Dermis blood vessel endothelial cell (primary cell): ENCODE measurements around the gene COL23A1. TPM values are rescaled to one million over a fixed set of nuclear protein-coding genes. Genes with fewer than 3 reads are reported as not detected.

ENCODE experiments used
- DNase-seq: peaks from one replicate; pipeline ENCODE4 v3.0.0; 2010
- total RNA-seq: library from RNA; depleted of rRNA; stranded (reverse); fragments of >200 nt; gene quantifications from 2 replicates; pipeline ENCODE4 v1.2.3, GENCODE V29; 2014

COL23A1 gene
- total RNA-seq, result 0.09 and 0.17 TPM in 2 replicates

DNA sequence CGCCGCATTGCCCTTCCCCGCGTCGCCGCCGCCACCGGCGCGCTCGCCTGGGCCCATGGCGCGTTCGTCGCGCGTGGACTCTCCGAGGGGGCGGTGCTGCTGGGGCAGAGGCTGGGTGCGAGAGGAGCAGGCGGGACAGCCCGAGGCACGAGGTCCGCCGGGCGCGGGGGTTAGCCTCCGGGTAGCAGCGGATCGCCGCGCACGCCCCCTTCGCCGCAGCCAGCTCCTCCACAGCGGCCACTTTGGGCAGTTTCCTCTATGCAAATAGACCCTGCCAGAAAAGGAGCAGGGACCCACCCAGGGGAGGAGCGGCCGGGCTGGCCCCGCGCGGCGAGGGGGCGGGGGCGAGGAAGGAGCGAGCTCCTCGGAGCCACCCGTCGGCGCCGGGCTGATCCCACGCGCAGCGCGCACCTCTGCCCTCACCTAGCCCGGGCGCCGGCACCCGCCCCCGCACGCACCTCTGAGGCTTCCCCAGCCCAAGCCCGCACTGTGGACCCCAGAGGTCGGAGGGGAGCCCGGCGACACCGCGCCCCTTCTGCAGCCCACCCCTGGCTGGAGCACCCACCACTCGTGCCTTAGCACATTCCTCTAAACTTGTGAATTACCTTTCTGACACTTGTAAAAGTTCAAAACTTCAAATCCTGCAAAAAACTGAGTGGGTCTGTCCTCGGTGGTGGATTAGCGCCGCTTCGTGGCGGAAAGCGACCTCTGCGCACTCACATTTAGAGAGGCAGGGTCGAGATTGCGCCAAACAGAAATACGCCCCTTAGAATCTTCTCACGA lies at the start of gene COL23A1:
TSS of gene COL23A1 (minus strand) at position 253 of the 783 bp plus-strand sequence.
- DNase-seq, result peak; percentile 67

DNA sequence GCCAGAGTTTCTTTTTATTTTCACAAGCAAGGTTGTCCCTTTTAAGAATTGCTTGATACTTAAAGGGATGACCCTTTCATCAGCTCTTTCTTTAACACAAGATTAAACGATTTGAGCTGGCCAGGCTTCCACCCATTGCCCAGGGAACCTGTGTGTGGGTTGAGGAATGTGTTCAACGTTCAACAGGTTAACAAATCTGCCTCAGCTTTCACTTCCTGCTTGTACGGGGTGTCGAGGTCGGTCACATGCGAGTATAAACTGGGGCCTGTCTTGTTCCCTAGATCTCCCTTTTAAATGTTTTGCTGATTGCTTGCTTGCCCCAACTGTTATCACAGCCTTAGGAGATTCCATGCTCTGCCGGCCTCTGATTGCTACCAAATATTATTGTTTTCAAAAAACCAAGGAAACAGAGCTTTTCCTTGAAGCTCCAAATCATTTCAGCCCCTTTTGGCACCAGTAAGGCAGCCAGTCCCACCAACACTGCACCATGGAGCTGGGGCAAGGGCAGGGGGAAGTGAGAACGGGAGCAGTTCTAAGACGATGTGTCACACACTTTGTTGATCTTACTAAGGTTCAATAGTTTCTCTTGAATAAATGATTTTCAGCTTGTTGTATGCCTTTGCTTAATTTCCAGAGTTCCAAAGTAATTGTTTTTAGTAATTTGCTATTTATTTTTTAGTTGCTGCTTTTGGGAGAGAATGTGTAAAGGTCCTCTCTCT lies 47.3 kb upstream of the COL23A1 start:
- peak; percentile 13 for DNase-seq

DNA sequence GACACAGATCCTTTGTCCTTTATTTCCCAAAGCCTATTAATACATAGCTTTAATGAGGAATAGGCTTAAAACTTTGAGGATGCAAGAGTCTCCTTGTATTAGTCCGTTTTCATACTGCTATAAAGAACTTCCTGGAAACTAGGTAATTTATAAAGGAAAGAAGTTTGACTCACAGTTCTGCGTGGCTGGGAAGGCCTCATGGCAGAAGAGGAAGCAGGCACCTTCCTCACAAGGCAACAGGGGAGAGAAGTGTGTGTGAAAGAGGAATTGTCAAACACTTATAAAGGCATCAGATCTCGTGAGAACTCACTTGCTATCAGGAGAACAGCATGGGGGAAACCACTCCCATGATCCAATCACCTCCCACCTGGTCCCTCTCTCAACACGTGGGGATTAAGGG lies 42.1 kb upstream of the COL23A1 start:
- no peak for DNase-seq

GRCh38 chr5:178630951-178631350 lies 40.8 kb upstream of the COL23A1 start:
- DNase-seq, result no peak

DNA sequence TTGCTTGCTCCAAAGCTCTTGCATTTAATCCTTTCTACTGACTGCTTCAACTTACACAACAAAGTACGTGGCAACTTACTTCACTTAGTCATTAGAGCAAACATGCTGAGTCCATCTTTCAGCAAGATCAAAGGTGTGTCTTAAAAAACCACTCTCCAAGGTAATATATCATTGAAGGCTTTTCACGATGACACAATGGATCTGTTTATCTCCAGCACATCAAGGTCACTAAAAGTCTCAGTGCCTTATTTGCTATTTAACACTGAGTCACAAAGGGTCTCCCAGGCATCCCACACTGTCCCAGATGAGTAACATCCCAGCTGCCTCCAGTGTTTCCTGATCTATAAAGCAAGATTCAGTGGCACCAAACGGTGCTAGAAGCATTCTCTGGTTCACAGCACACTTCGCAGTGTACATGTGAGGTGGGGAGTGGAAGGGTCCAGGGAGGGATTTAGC lies 40.3 kb upstream of the COL23A1 start:
- DNase-seq, result no peak

- DNase-seq, result no peak
Observed at GRCh38 chr5:178627259-178627598, 37.0 kb upstream of the COL23A1 start.

DNA sequence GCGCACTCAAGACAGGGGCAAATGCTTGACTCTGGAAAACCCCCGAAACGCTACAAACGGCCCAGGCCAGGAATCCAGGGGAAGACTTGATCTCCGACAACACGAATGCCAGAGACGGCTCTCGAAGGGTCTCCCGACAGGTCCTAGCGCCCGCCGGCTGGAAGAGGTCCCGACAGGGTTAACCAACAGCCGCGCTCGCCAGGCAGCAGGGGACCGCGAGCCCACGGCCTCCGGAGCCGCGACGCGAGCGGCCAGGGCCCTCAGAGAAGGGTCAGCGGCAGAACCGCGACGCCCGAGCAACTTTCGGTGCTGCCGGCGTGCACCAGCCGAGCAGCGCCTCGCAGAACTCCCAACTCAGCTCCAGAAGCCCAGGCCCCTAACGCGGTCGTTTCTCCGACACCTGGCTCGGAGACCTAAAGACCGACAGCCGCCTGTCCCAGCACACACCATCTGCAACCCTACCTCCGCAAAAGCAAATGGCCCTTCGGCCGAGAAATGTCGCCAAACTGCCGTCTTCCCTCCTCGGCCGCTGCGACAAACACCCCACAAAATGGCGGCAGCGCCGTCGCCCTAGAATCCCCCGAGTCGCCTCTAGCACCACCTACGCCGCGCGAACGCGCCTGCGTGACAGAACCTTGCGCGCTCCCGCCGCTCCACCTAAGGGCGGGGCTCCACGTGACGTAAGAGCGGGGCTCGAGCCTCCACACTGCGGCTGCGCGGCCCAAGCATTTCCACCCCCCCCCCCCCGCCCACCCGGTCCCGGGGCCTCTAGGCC lies 36.5 kb upstream of the COL23A1 start, which contains the start of gene CLK4:
TSS of gene CLK4 (minus strand) at position 567 of the 775 bp plus-strand sequence. CDS start 3,634 bp downstream, outside the sequence.
- peak; percentile 97 for DNase-seq

DNA sequence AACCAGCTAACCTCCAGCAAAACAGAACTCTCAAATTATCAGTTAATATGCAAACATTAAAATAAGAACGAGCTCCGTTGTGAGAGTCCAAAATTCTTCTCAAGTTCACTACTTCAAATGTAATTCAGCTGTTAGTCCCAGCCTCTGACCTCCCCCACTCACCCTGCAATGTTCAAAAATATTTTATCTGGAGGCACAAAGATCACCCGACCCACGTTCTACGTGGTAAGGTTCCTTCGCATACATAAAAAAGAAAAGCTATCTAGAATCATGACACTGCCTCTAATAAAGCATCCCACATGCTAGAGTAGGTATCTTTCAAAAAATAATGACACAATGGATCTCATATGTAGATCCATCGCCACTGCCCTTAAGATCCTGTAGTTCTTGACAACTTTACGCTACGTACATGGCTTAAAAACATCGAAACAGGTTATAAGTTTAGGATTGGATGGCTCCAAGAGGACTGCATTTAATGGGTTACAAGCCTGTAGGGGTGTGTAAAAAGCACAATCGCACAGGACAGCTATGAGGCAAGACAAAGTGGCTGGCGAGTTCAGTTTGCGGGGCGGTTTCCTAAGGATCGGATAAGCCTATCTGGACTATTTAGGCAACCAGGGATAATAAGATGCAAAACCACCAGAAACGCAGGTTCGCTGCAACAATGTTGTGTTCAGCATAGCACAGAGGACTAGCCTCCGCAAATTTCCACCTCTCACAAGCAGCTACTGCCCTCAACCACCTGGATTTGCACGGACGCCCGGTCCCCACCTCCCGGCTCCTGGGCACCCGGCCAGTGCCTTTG lies 35.7 kb upstream of the COL23A1 start:
- DNase-seq, result peak; percentile 23

- peak; percentile 20 for DNase-seq
Observed at GRCh38 chr5:178624631-178625546, 34.7 kb upstream of the COL23A1 start.

- no peak for DNase-seq
Observed at GRCh38 chr5:178622679-178623247, 32.6 kb upstream of the COL23A1 start.

DNA sequence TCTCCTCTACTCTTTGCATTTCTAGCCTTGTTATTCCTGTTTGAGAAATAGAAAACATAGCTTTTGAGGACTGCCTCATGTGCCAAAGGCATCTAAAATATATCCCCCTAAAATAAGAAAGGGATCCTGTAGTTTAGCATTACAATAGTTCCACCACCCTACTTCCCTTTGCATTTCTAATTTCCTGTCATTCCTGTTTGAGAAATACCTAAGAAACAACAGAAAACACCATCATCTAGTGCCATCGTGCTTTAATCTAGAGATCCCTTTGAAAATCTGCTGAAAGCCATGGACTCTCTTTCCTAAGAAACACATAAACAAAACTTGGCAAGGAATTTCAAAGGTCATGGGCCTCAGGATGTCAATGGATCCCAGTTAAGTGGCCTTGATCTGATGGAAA lies 29.2 kb upstream of the COL23A1 start:
- no peak for DNase-seq

GRCh38 chr5:178612299-178612698 lies 22.1 kb upstream of the COL23A1 start:
- DNase-seq, result no peak

GRCh38 chr5:178606269-178606668 lies 16.1 kb upstream of the COL23A1 start:
- DNase-seq, result no peak

- DNase-seq, result no peak
Observed at GRCh38 chr5:178605788-178606187, 15.6 kb upstream of the COL23A1 start.

DNA sequence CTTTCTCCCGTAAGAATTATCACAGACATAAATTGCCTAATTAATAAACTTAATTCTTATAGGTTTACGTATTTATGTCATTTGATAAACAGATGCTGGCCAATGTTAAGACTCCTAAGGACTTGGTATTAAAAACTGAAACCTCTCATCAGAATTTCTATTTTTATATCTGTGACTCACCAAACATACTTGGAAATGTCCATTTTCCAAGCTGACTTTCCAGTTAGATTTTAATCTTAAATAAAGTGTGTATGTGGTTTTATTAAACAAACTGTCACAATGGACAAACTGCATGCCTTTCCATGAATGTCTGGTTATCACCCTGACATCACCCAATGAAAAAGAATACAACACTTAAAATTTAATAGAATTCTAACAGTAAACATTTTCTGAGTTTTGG lies 12.6 kb upstream of the COL23A1 start:
- no peak for DNase-seq

- DNase-seq, result no peak
Observed at GRCh38 chr5:178595750-178596149, 5.6 kb upstream of the COL23A1 start.

DNA sequence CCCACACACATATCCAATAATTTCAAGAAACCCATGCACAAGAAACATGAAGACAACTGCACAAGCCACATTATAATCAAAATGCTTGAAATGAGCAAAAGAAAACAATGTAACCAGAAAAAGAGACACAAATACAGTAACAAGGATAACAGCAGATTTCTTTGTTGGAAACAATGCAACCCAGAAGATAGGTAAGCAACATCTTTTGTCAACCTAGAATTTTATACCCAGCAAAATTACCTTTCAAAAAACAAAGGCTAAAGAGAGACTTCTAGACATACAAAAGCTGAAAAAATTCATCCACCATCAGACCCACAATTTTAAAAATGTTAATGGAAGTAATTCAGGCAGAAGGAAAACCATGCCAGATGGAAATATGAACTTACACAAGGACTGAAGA lies 5.0 kb upstream of the COL23A1 start:
- no peak for DNase-seq

DNA sequence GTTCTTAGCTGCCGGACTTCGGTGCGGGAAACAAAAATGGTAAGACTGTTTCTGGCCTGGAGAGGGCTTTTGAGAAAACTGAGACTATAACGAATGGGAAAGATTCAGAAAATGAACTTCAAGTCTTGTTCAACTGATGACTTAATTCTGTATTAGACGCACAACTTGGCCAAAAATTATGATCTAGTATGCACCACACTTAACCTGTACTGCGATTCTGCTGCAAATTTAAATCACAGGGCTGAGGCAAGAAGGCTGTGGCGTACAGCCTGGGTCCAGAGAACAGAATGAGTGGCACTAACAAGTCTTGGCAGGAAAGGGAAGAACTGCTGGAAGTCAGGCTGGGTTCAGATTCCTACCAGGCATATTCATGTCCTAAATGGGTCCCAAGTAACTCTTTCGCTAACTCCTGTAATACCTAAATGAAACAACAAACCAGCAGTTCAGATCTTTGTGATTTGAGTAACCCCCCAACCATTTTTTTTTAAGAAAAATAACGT lies 781 bp upstream of the COL23A1 start:
- DNase-seq, result peak; percentile 11

- DNase-seq, result peak; percentile 63
Observed at GRCh38 chr5:178589180-178590140, 733 bp downstream of the COL23A1 start.
